NCI-H2081 treated with DMSO at 0.1 percent for 48 hours (cell line): ENCODE data around the gene SMARCA4.
"Not testable (repeated sequence)": the region's sequence is repeated elsewhere in the genome, so short reads cannot be mapped to it uniquely, and the experiment has no call there.

Source experiments
- DNase-seq: peaks from one replicate; lab custom pipeline; 2025; lab: John Stamatoyannopoulos, UW

Gene SMARCA4

GRCh38 chr19:11101057-11101456 is 140.2 kb downstream of the SMARCA4 start:
- no peak for DNase-seq

DNA sequence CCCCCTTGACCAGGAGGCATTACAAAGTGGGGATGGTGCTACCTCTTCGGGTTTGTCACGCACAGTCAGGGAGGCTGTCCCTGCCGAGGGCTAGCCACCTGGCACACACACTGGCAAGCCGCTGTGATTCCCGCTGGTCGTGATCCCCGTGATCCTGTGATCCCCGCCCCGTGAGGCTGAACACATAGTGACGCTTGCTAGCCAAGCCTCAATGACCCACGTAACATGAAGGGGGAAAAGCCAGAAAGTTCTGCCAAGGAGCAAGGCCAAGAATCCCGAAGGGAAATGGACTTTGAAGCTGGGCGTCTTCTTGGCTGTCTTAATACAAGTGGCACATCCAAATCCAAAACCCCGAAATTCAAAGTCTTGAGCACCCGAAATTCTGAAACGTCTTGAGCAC is 142.1 kb downstream of the SMARCA4 start:
- no peak for DNase-seq

DNA sequence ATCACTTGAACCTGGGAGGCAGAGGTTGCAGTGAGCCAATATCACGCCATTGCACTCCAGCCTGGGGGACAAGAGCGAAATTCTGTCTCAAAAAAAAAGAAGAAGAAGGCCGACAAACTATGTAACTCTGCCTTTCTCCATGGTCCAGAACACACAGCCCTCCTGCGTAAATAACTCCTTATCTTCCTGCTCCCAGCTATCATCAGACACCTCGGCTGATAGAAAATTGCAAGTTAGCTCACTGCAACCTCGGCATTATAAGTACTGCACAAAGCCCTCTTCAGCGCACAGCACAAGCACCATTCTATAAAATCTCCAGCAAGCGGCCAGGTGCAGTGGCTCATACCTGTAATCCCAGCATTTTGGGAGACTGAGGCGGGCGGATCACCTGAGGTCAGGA is 142.8 kb downstream of the SMARCA4 start:
- DNase-seq: not testable (repeated sequence)

DNA sequence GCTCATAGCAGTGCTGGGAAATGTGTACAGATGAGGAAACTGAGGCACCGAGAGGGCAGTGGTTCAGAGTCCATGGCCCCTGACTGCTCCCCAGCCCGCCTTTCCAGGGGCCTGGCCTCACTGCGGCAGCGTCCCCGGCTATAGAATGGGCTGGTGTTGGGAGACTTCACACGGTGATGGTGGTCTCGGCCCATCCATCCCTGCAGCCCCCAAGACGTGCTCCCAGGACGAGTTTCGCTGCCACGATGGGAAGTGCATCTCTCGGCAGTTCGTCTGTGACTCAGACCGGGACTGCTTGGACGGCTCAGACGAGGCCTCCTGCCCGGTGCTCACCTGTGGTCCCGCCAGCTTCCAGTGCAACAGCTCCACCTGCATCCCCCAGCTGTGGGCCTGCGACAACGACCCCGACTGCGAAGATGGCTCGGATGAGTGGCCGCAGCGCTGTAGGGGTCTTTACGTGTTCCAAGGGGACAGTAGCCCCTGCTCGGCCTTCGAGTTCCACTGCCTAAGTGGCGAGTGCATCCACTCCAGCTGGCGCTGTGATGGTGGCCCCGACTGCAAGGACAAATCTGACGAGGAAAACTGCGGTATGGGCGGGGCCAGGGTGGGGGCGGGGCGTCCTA is 144.3 kb downstream of the SMARCA4 start:
- no peak for DNase-seq

DNA sequence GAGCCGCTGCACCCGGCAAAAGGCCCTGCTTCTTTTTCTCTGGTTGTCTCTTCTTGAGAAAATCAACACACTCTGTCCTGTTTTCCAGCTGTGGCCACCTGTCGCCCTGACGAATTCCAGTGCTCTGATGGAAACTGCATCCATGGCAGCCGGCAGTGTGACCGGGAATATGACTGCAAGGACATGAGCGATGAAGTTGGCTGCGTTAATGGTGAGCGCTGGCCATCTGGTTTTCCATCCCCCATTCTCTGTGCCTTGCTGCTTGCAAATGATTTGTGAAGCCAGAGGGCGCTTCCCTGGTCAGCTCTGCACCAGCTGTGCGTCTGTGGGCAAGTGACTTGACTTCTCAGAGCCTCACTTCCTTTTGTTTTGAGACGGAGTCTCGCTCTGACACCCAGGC is 145.6 kb downstream of the SMARCA4 start:
- no peak for DNase-seq

DNA sequence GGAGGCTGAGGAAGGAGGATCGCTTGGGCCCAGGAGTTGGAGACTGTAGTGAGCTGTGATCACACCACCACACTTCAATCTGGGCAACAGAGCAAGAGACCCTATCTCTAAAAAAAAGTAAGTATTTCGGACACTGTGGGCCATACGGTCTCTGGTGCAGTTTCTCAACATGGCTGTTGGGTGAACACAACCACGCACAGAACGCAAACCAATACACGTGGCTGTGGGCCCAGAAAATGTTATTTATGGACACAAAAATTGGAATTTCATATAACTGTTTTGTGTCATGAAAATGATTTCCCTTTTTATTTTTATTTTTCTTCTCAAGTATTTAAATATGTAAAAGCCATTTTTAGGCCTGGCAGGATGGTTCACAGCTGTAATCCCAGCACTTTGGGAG is 147.9 kb downstream of the SMARCA4 start:
- no peak for DNase-seq

GRCh38 chr19:11111117-11111770 is 150.4 kb downstream of the SMARCA4 start:
- DNase-seq: no peak

DNA sequence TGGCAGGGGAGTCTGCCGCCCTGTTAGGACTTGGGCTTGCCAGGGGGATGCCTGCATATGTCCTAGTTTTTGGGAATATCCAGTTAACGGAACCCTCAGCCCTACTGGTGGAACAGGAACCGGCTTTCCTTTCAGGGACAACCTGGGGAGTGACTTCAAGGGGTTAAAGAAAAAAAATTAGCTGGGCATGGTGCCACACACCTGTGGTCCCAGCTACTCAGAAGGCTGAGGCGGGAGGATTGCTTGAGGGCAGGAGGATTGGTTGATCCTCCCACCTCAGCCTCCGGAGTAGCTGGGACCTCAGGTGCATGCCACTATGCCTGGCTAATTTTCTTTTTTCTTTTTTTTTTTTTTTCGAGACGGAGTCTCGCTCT is 150.9 kb downstream of the SMARCA4 start:
- DNase-seq: no peak
